Neural crest cell (in vitro differentiated cells): ENCODE results near the gene MCF2L. TPM values are rescaled to one million over a fixed set of nuclear protein-coding genes. Genes with fewer than 3 reads are reported as not detected.

Experiments
- DNase-seq: peaks from one replicate; pipeline ENCODE4 v3.0.0; 2021; ENCODE audit warnings: low read depth, mixed read lengths, low spot score
- H3K27ac Mint-ChIP-seq: one replicate; pipeline ENCODE4 v1.8.0; 2021; ENCODE audit warnings: mild to moderate bottlenecking, mixed read lengths; ENCODE audit not compliant: unreplicated experiment
- H3K27me3 Mint-ChIP-seq: 2 replicates; pipeline ENCODE4 v1.8.0; 2021; ENCODE audit warnings: low read depth, mild to moderate bottlenecking, mixed read lengths
- H3K36me3 Mint-ChIP-seq: 2 replicates; pipeline ENCODE4 v1.8.0; 2021; ENCODE audit warnings: low read depth, mild to moderate bottlenecking, mixed read lengths
- H3K4me1 Mint-ChIP-seq: 2 replicates; pipeline ENCODE4 v1.8.0; 2021; ENCODE audit warnings: mixed read lengths
- H3K4me3 Mint-ChIP-seq: one replicate; pipeline ENCODE4 v1.8.0; 2021; ENCODE audit warnings: mild to moderate bottlenecking, mixed read lengths
- H3K9me3 Mint-ChIP-seq: 2 replicates; pipeline ENCODE4 v1.8.0; 2021; ENCODE audit warnings: mixed read lengths
- total RNA-seq: library from RNA; stranded (reverse); gene quantifications from 2 replicates; pipeline ENCODE4 v1.2.1, GENCODE V29; 2021
- TF ChIP-seq, protein P1 (sequence below): fragments of 200-600 bp; sonication (generic); conservative IDR thresholded peaks from 2 replicates; pipeline ENCODE4 v1.5.0; 2021; ENCODE audit warnings: antibody characterized with exemption, mild to moderate bottlenecking

Gene MCF2L
- total RNA-seq, 1 donor from 2014 or later = 59.9 TPM

DNA sequence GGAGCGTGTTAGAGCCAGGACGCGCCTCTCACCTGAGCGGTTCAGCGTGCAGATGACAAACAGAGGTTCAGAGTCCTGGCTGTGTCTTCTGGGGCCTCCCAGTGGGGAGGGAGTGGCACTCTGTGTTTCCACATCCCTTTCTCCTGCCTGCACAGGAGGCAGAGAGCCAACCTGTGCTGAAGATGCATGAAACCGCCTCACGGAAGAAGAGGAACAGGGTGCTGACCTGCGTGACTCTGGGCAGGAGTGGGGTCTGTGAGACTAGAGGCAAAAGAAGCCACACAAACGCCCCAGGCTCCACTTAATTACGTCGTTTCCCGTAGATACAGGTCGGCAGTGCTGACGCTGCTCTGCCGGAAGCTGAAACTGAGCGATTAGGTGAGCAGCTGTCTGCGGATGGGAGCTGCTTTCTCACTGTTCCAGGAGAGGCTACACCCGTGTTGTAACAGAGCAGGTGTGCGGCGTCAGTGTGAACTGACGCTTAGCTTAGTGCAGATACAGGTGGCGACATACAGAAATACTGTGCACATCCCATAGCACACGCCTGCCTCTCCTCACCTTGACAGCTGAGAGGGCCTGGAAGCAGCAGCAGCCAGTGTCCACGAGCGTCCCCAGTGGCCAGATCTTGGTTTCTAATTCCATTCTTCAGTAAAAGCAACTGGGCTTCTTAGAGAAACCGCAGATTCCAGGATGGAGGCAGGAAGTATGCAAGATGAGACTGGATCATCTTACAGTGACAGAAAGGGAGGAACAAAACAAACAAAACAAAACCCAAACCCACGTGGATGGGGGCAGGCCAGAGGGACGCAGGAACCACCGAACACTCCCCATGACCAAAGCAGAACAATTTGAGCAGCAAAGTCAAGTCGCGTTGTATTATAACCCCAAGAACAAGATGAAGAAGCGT is 37.7 kb upstream of the MCF2L start:
- H3K27me3 Mint-ChIP-seq = no peaks in the 10 kb centered on the region
- H3K9me3 Mint-ChIP-seq = no peaks in the 10 kb centered on the region
- H3K4me3 Mint-ChIP-seq = no peak overlapping the region
- peaks cover 7% of the 10 kb centered on the region for H3K4me1 Mint-ChIP-seq
- peak; percentile 54 for DNase-seq
- TF ChIP-seq, protein P1, sequence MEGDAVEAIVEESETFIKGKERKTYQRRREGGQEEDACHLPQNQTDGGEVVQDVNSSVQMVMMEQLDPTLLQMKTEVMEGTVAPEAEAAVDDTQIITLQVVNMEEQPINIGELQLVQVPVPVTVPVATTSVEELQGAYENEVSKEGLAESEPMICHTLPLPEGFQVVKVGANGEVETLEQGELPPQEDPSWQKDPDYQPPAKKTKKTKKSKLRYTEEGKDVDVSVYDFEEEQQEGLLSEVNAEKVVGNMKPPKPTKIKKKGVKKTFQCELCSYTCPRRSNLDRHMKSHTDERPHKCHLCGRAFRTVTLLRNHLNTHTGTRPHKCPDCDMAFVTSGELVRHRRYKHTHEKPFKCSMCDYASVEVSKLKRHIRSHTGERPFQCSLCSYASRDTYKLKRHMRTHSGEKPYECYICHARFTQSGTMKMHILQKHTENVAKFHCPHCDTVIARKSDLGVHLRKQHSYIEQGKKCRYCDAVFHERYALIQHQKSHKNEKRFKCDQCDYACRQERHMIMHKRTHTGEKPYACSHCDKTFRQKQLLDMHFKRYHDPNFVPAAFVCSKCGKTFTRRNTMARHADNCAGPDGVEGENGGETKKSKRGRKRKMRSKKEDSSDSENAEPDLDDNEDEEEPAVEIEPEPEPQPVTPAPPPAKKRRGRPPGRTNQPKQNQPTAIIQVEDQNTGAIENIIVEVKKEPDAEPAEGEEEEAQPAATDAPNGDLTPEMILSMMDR = peak; percentile 69
- H3K27ac Mint-ChIP-seq = no peak overlapping the region
- peaks cover 2% of the 10 kb centered on the region for H3K36me3 Mint-ChIP-seq

DNA sequence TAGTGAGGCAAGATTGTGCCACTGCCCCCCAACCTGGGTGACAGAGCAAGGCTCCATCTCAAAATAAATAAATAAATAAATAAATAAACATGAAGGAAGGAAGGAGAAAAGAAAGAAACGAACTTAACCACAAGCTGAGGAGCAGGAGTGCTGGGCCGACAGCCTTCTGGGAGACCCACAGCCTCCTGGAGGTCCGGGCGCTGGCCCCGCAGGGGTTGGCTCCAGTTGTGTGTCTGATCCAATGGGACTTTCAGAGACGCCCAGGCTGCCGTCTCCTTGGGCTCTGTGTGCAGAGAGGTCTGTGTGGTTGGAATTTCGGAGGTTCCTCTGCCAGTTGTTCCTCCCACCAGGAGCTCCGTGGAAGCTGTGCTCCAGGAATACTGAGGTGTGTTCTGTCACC is 36.0 kb upstream of the MCF2L start:
- TF ChIP-seq, protein P1 = no peak
- Mint-ChIP-seq H3K27me3 (no peaks in the 10 kb centered on the region), H3K4me1 (peaks cover 10% of the 10 kb centered on the region), H3K9me3 (no peaks in the 10 kb centered on the region), H3K4me3 (no peak overlapping the region), H3K27ac (no peak overlapping the region), H3K36me3 (no peaks in the 10 kb centered on the region)
- no peak for DNase-seq

DNA sequence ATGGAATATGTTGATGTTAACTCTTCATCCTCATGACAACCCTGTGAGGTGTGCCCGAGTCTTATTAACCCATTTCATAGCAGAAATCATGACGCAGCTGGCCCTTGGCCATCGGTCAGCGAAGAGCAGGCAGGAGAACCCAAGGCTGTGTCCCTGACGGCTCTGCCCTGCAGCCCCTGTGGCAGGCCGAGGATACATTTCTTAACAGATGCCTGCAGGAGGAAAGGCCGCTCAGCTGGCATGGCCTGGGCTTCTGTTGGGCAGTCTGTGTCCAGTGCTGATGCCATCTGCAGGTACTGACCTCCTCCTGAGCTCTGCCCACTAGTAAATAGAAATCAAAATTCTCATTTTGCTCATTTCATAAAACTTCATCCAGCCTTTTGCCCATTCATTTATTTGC is 35.4 kb upstream of the MCF2L start:
- TF ChIP-seq, protein P1 = no peak
- Mint-ChIP-seq H3K27ac (no peak overlapping the region), H3K4me1 (peaks cover 10% of the 10 kb centered on the region), H3K9me3 (no peaks in the 10 kb centered on the region), H3K36me3 (no peaks in the 10 kb centered on the region), H3K27me3 (no peaks in the 10 kb centered on the region), H3K4me3 (no peak overlapping the region)
- DNase-seq = no peak

DNA sequence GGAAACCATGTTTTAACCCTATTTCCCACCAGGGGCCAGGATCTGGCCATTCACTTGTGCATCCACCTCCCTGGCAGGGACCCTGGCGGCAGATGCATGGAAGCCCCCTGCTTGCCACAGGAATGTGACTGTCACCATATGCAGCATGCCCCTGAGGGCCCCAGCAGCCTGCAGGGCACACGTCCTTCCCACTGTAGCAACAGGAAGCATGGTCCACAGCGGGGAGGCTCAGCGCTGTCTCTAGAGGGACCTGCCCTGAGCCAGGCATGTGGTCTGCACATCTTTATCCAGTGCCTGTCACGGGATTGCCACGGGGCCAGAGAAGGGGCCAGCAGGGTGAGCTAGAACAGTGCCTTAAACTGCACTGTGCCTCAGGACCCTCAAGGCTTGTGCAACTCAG is 34.9 kb upstream of the MCF2L start:
- H3K9me3 Mint-ChIP-seq = no peaks in the 10 kb centered on the region
- no peak for DNase-seq
- TF ChIP-seq, protein P1 = no peak
- H3K36me3 Mint-ChIP-seq = no peaks in the 10 kb centered on the region
- no peaks in the 10 kb centered on the region for H3K27me3 Mint-ChIP-seq
- H3K4me1 Mint-ChIP-seq = peaks cover 10% of the 10 kb centered on the region
- H3K4me3 Mint-ChIP-seq = no peak overlapping the region
- no peak overlapping the region for H3K27ac Mint-ChIP-seq

DNA sequence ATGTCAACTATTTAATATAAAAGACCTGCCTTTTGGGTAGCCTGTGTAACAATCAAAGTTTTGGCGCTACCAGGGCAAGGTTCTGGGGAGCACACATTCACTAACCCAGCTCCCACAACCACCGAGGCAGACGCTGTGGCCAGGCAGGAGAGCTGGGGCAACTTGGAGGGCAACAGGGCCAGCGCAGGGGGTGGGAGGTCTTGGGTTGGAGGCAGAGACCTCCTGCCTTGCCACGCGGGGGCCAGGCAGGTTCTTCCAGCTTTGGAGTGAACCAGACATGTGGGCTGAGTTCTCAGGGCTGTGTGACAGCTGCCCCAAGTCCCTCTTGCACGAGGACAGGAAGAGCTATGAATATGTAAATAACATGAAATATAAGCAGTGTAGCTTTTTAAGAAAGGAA is 30.3 kb upstream of the MCF2L start:
- no peaks in the 10 kb centered on the region for H3K9me3 Mint-ChIP-seq
- no peak overlapping the region for H3K4me3 Mint-ChIP-seq
- no peaks in the 10 kb centered on the region for H3K36me3 Mint-ChIP-seq
- no peak for DNase-seq
- no peaks in the 10 kb centered on the region for H3K27me3 Mint-ChIP-seq
- TF ChIP-seq, protein P1 = no peak
- H3K4me1 Mint-ChIP-seq = peaks cover 16% of the 10 kb centered on the region
- no peak overlapping the region for H3K27ac Mint-ChIP-seq
